ENCODE results near the gene SCG3.

Gene SCG3

GRCh38 chr15:51758645-51759044 is 77.3 kb downstream of the SCG3 start:
- DNase-seq (ENCODE audit: low spot score): no peak

DNA sequence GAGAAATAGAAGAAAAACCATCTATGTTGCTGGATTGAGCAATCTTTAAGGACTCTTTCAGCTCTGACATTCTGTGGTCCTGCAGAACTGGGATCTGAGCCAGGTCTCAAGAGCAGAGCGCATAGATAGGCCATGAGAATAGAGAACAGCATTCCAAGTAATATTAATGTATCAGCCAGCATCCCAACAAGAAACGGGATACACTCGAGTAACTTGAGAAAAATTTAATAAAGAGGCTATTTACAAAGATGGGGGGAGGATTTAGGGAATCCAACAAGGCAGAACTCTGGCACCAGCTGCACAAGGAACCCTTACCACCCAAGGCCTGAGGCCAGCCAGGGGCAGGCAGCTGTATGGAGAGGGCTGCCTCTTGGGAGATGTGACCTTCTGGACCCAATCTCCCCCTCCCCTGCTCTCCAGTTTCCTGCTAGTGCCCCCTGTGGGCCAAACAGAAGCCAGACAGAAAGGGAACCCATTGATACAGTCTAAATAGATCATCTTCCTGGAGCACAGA is 78.3 kb downstream of the SCG3 start:
- no peak for DNase-seq (ENCODE audit: low spot score)

- DNase-seq (ENCODE audit: low spot score): no peak
Observed at GRCh38 chr15:51760805-51761204, 79.5 kb downstream of the SCG3 start.

- no peak for DNase-seq (ENCODE audit: low spot score)
Observed at GRCh38 chr15:51765751-51766150, 84.4 kb downstream of the SCG3 start.

GRCh38 chr15:51766341-51766740 is 85.0 kb downstream of the SCG3 start:
- DNase-seq (ENCODE audit: low spot score): no peak

GRCh38 chr15:51768018-51768417 is 86.7 kb downstream of the SCG3 start:
- no peak for DNase-seq (ENCODE audit: low spot score)
